Activated CD4-positive, alpha-beta T cell treated with anti-CD3 and anti-CD28 coated beads for 48 hours (primary cell): ENCODE results near the gene DLGAP3.
"Not testable (repeated sequence)": the region's sequence is repeated elsewhere in the genome, so short reads cannot be mapped to it uniquely, and the experiment has no call there.

ENCODE experiments used
- DNase-seq: peaks from one replicate; pipeline ENCODE4 v3.0.0-alpha.2; 2020

DLGAP3 gene

GRCh38 chr1:34929497-34929852 lies at the start of gene DLGAP3:
DLGAP3 (minus strand) TSS chr1:34929650; CDS start chr1:34905383, 24,267 bp downstream.
- DNase-seq, result no peak

GRCh38 chr1:34978921-34979320 lies 49.5 kb upstream of the DLGAP3 start:
- no peak for DNase-seq

- DNase-seq, result no peak
Observed at GRCh38 chr1:34977858-34978257, 48.4 kb upstream of the DLGAP3 start.

- no peak for DNase-seq
Observed at GRCh38 chr1:34977210-34977471, 47.7 kb upstream of the DLGAP3 start.

GRCh38 chr1:34976384-34977209 lies 47.1 kb upstream of the DLGAP3 start:
- no peak for DNase-seq

DNA sequence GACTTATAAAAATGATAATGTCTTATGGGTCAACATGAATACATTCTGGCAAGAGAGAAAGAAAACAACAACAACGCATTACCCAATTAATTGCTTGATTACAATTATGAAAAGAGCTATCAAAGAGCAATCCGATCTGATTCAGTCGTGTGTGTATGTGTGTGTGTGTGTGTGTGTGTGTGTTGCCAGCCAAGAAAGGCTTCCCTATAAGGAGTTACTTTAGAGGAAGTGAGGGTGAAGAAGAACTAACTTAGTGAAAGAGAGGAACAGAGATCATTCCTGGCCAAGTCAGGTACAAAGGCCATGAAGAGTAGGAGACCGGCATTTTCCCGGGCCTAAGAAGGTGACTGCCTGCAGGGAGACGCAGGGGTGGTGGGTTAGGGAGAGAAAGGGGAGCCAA lies 46.3 kb upstream of the DLGAP3 start:
- DNase-seq, result no peak

GRCh38 chr1:34975338-34975737 lies 45.9 kb upstream of the DLGAP3 start:
- no peak for DNase-seq

DNA sequence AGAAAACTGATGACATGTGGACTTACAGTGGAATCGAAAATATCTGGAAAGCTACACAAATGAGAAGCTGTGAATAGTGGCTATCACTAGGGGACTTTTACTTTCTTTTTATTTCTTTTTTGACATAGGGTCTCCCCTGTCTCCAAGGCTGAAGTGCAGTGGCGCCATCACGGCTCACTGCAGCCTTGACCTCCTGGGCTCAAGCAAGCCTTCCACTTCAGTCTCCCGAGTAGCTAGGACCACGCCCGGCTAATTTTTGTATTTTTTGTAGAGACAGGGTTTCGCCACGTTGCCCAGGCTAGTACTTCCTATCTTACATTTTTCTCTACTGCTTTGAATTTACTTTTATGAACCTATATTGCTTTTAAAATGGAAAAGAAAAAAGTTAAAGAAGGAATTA lies 45.2 kb upstream of the DLGAP3 start:
- no peak for DNase-seq

DNA sequence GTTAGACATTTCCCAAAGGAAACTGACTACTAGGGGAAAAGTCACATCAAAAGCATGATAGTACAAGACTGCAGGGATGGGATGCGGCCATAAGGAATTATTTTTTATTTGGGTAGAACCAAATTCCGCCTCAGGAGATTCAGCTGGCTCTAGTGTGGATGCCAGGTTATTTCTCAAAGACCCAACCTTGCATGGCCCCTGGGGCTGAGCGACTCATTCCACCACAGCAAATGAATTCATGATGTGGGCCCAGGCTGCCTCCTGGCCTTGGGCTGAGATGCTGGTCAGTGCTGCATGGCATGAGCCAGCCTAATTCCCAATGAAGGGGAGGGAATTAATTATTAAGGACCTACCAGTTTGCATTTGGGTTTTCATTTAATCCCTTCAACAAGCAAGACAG lies 43.9 kb upstream of the DLGAP3 start:
- DNase-seq, result no peak

GRCh38 chr1:34970829-34971228 lies 41.4 kb upstream of the DLGAP3 start:
- DNase-seq, result no peak

GRCh38 chr1:34970220-34970735 lies 40.8 kb upstream of the DLGAP3 start:
- no peak for DNase-seq

- not testable (repeated sequence) for DNase-seq
Observed at GRCh38 chr1:34968297-34968696, 38.8 kb upstream of the DLGAP3 start.

DNA sequence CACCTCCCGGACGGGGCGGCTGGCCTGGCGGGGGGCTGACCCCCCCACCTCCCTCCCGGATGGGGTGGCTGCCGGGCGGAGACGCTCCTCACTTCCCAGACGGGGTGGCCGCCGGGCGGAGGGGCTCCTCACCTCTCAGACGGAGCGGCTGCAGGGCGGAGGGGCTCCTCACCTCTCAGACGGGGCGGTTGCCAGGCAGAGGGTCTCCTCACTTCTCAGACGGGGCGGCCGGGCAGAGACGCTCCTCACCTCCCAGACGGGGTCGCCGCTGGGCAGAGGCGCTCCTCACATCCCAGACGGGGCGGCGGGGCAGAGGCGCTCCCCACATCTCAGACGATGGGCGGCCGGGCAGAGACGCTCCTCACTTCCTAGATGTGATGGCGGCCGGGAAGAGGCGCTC lies 38.2 kb upstream of the DLGAP3 start:
- DNase-seq, result not testable (repeated sequence)

DNA sequence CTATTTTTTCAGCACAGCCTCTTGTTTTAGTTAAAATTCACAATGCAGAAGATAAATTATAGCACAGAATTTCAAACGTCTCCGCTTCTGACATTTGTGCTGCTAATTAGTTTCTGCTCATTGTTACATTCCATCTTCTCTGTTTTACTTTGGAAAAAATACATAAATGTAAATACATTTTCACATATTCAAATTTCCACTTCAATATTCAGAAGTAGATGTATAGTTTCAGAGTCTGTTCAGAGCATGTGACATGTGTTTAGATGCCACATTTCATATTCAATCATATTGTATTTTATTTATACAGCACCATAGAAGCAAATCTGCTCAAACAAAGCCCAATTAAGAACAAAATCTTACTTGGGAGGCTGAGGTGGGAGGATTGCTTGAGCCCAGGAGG lies 36.1 kb upstream of the DLGAP3 start:
- no peak for DNase-seq

DNA sequence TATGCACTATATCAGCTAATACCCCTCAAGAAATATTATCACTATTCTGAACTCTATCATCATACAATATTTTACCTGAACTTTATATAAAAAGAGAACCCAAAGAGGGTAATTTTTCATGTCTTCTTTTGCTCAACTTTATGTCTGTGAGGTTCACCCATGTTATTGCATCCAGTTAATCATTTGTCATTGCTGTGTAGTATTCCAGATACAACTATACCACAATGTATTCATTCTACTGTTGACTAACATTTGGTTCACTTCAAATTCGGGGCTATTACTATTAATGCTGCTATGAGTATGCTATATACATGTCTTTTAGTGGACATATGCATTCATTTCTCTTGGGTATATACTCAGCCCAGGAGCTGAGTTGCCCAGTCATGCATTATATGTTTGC lies 21.0 kb upstream of the DLGAP3 start:
- no peak for DNase-seq

GRCh38 chr1:34948739-34949138 lies 19.3 kb upstream of the DLGAP3 start:
- not testable (repeated sequence) for DNase-seq

DNA sequence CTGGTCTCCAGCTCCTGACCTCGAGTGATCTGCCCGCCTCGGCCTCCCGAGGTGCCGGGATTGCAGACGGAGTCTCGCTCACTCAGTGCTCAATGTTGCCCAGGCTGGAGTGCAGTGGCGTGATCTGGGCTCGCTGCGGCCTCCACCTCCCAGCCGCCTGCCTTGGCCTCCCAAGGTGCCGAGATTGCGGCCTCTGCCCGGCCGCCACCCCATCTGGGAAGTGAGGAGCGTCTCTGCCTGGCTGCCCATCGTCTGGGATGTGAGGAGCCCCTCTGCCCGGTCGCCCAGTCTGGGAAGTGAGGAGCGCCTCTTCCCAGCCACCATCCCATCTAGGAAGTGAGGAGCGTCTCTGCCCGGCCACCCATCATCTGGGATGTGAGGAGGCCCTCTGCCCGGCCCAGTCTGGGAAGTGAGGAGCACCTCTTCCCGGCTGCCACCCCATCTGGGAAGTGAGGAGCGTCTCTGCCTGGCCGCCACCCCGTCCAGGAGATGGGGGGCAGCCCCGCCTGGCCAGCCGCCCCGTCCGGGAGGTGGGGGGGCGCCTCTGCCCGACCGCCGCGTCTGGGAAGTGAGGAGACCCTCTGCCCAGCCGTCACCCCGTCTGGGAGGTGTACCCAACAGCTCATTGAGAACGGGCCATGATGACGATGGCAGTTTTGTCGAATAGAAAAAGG lies 18.3 kb upstream of the DLGAP3 start:
- not testable (repeated sequence) for DNase-seq

DNA sequence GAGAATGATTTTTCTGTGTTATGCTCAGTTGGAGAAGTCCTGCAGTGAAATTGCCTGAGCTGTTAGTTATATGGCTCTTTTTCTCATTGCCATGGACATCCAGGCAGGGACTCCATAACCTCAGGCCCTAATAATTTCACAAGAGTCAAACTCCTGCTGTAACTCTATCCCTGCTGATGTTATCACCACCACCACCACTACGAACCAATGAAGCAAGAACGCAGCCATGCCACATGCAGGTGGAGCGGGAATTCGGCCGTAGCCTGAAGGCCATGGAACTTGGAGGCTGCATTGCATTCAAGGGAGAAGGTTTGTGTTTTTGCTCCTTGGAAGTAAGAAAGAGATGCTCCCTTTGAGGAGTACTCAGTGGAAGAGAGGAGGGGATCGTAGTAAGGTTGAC lies 16.8 kb upstream of the DLGAP3 start:
- no peak for DNase-seq

DNA sequence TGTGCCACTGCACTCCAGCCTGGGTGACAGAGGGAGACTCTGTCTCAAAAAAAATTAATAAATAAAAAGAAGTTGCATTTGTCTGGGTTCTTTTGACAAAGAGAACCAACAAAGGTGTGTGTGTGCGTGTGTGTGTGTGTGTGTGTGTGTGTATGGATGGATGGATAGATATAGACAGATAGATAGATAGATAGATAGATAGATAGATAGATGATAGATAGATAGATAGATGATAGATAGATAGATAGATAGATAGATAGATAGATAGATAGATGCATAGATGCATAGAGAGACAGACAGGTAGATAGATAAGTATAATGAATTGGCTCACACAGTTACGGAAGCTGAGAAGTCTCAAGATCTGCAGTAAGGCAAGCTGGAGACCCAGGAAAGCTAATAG lies 12.3 kb upstream of the DLGAP3 start:
- DNase-seq, result not testable (repeated sequence)

GRCh38 chr1:34930702-34931071 lies 1.2 kb upstream of the DLGAP3 start:
- DNase-seq, result no peak

DNA sequence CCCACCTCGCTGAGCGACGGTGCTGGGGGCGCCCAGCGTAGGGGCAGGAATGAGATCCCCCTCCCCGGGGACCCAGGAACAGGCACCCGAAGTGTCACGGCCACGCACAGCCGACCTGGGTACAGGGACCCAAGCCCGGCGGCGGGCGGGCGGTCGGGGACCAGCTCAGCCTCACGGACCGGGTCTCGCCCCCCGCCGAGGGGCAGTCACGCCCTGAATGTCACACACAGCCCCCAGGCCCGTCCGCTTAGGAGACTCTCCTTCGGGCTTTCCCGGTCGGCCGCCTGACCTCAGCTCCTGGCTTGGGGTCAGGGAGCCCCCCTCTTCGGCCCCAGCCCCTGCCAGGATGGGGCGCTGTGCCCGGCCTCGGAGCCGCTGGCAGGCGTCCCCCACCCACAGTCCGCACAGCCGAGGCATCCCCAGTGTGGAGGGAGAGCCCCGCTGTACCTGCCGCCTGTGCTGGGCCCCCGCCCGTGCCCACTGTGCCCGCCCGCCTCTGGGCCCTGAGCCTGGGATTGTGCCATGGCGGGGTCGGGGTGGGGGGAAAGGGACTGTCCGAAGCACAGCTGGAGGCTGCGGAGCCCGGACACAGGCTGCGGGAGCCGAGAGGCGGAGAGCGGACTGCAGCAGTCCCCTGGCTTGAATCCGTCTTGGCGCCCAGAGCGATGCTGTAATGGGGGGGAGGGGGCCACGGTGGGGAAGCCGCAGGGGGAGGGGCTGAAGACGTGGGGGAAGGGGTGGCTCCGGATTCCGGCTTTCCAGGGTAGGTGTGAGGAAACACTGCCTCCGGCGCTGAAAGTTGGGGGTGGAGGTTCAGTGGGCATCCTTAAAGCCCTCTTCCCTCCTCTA lies 627 bp upstream of the DLGAP3 start:
- no peak for DNase-seq

DNA sequence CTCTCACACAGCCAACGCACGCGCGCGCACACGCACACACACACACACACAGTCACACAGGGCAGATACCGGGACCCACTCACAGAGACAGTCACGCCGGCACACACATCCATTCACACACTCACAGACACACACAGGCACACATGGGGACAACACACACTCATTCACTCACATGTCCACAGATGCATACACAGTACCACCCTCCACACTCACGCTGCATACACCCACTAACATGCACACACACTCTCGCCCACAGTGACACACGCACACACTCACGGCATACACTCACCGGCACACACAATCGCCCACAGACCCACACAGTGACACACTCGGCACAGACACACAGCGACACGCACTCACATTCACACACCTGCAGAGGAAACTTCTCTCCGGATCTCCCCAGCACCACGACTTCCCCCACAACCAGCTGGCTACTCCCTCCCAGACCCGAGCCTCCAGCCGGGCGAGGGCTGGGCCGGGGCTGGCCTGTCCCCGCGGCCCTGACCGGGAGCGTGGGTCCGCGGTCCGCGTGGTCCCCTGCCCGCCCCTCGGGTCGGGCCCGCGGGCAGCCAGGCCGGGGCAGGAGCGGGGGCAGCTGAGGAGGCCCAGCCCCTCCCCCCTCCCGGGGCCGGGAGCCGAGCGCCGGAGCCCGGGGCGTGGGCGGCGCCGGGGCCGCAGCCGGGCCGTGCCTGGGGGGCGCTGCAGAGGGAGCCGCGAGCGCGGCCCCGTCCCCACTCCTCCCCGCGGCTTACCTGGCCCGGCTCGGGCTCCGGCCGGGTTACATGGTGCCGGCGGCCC lies 552 bp downstream of the DLGAP3 start:
- no peak for DNase-seq
